WERI-Rb-1 (cell line): ENCODE measurements around the gene ZFHX3.

Experiments
- DNase-seq: peaks from one replicate; pipeline ENCODE4 v3.0.0-alpha.2; 2020
- H3K27ac ChIP-seq: fragments of 250-450 bp; sonication (Bioruptor Pico); 2 replicates; pipeline ENCODE4 v1.5.1; 2020; ENCODE audit warnings: mild to moderate bottlenecking, moderate library complexity
- H3K27me3 ChIP-seq: fragments of 250-450 bp; sonication (Bioruptor Pico); 2 replicates; pipeline ENCODE4 v1.5.1; 2021; ENCODE audit warnings: mild to moderate bottlenecking, low read depth, moderate library complexity; ENCODE audit not compliant: insufficient read depth, severe bottlenecking
- H3K36me3 ChIP-seq: fragments of 250-450 bp; sonication (Bioruptor Pico); 2 replicates; pipeline ENCODE4 v1.5.1; 2020; ENCODE audit warnings: mild to moderate bottlenecking, moderate library complexity
- H3K4me3 ChIP-seq: 2 replicates; pipeline ENCODE4 v1.5.1; 2011; ENCODE audit warnings: low read depth, mild to moderate bottlenecking, control low read depth, low read length
- H3K9me3 ChIP-seq: fragments of 250-450 bp; sonication (Bioruptor Pico); 2 replicates; pipeline ENCODE4 v1.5.1; 2021; ENCODE audit warnings: mild to moderate bottlenecking, moderate library complexity; ENCODE audit not compliant: severe bottlenecking
- TF ChIP-seq, protein P1 (sequence below): IDR thresholded peaks from 2 replicates; pipeline ENCODE4 v1.5.1; 2011; ENCODE audit warnings: low read depth, mild to moderate bottlenecking, control low read depth, inconsistent platforms, low read length

The ZFHX3 gene

DNA sequence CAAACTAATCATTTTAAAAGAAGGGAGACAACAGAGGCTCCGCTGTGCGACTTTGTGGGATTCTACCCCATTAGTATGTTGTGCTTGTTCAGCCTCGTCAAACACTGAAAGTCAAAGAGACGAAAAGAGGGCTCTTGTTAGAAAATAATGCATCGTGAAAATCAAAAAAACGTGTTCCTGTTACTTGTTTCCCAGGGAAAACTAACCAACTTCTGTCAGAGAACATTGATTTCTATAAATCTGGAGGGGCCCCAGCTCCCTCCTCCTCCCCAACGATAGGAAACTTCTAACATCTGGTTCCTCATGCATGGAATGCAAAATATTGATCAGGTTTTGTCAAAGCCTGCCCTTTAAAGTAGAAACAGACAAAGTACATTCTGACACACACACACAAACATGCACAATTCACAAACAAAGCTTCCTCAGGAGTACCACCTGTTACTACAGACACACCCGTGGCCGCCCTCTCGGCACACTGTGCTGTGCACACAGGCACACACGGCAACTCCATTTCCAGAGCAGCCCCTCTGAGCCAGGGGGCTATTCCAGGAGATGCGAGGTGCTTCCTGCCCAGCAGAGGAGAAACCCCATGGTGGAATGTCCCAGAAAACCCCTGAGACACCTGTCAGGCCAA, 151.3 kb downstream of the ZFHX3 start:
- Histone ChIP-seq H3K9me3 (no peaks in the 10 kb centered on the region), H3K27me3 (no peaks in the 10 kb centered on the region), H3K36me3 (peaks cover 6% of the 10 kb centered on the region; the same call in 1 of the 2 replicates), H3K4me3 (no peak overlapping the region), H3K27ac (no peak overlapping the region)
- DNase-seq, result no peak
- TF ChIP-seq, protein P1, sequence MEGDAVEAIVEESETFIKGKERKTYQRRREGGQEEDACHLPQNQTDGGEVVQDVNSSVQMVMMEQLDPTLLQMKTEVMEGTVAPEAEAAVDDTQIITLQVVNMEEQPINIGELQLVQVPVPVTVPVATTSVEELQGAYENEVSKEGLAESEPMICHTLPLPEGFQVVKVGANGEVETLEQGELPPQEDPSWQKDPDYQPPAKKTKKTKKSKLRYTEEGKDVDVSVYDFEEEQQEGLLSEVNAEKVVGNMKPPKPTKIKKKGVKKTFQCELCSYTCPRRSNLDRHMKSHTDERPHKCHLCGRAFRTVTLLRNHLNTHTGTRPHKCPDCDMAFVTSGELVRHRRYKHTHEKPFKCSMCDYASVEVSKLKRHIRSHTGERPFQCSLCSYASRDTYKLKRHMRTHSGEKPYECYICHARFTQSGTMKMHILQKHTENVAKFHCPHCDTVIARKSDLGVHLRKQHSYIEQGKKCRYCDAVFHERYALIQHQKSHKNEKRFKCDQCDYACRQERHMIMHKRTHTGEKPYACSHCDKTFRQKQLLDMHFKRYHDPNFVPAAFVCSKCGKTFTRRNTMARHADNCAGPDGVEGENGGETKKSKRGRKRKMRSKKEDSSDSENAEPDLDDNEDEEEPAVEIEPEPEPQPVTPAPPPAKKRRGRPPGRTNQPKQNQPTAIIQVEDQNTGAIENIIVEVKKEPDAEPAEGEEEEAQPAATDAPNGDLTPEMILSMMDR, result no peak

DNA sequence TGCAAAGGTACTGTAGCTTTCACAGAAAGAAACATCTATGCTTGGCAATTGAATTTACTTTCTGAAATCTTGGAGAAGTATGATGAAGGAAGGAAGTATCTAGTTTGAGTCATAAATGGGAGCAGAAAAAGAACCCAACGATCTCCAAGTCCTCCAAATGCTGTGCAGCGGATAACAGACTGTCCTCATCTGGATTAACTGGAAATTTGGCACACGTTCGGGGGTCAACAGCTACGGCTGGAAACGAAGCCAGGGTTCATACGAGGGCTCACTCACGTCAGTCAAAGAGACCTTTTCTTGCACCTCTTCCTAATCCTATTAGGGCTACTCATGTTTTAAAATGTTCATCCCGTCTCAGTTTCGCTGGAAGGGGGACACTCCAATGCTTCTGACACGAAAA, 152.0 kb downstream of the ZFHX3 start:
- Histone ChIP-seq H3K27me3 (no peaks in the 10 kb centered on the region), H3K36me3 (peaks cover 6% of the 10 kb centered on the region; the same call in 1 of the 2 replicates), H3K9me3 (no peaks in the 10 kb centered on the region), H3K4me3 (no peak overlapping the region), H3K27ac (no peak overlapping the region)
- peak; percentile 24 for DNase-seq
- TF ChIP-seq, protein P1, result no peak

- TF ChIP-seq, protein P1, result no peak
- Histone ChIP-seq H3K4me3 (no peak overlapping the region), H3K36me3 (peaks cover 11% of the 10 kb centered on the region), H3K27me3 (no peaks in the 10 kb centered on the region), H3K9me3 (no peaks in the 10 kb centered on the region), H3K27ac (no peak overlapping the region)
- DNase-seq, result no peak
Measured at GRCh38 chr16:72894293-72895151, 153.4 kb downstream of the ZFHX3 start.

DNA sequence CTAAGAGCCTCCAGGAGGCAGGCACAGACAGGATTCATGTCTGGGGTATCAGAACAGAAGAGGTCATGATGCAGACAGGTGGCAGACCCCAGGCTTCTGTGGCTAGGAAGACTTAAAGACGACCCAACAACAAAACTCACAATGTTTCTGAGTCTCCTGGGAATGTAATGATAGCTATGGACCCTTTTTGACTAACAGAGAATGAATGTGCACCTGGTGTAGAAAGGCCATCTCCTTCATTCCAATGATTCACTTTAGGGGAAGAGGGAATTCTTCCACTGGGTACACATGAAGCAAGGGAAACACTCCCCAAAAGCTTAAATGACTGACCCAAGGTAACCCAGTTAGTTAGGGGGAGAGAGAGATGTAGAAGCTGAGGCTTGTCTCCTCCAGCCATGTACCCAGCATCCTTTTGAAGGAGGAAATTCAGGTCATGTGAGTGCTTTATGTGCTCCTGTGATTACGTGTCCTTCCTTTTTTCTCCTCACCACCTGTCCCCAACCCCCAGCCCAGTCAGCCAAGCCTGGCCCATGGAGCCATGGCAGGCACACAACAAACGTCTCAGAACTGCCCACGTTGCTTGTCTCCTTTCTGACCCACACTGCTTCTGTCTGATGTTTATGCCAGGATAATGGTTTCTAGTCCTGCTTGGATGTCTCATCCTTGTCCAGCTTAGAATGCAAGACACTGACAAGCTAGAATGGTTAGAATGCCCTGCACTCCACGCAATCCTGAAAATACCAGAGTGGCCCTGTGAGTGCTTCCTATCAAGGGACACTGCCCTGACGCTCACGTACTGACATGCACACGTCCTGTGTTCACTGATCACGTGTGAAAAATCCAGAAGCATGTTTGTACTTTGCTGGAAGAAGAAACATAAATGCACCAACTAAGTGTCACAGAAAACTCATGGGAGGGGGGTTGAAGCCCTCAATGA, 156.4 kb downstream of the ZFHX3 start:
- Histone ChIP-seq H3K27me3 (no peaks in the 10 kb centered on the region), H3K27ac (no peak overlapping the region), H3K9me3 (no peaks in the 10 kb centered on the region), H3K4me3 (no peak overlapping the region), H3K36me3 (peaks cover 26% of the 10 kb centered on the region)
- DNase-seq, result no peak
- TF ChIP-seq, protein P1, result no peak

DNA sequence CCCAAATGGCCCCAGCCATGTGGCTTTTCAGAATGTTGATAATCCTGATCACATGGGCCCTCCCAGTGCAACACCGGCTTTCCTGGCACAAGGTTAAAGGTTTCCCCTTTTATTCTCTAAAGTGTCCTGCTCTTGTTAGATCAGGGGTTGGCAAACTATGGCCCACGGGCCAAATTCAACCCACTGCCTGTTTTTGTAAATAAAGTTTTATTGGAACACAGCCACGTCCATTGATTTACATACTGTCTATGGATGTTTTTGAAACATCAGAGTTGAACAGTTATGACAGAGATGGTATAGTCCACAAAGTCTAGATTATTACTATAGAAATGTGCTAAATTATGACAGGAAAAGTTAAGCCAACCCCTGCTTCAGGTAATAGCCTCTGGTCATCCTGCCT, 157.3 kb downstream of the ZFHX3 start:
- Histone ChIP-seq H3K27ac (no peak overlapping the region), H3K4me3 (no peak overlapping the region), H3K36me3 (peaks cover 33% of the 10 kb centered on the region), H3K27me3 (no peaks in the 10 kb centered on the region), H3K9me3 (no peaks in the 10 kb centered on the region)
- TF ChIP-seq, protein P1, result no peak
- no peak for DNase-seq
